Measurements from ENCODE around the gene OR1D2.
A peak's percentile ranks its signal among the peaks of the same experiment; 100 is the strongest.
"Not testable (repeated sequence)": the region's sequence is repeated elsewhere in the genome, so short reads cannot be mapped to it uniquely, and the experiment has no call there.

Gene OR1D2

GRCh38 chr17:3104322-3104721 is at the start of gene OR1D2:
OR1D2 (minus strand) TSS chr17:3104422; CDS start chr17:3092996, 11,426 bp downstream.
- H3K27me3 ChIP-seq (ENCODE audit: insufficient read depth, low read length) = no peaks in the 10 kb centered on the region
- H3K9me3 ChIP-seq (ENCODE audit: low read length) = peaks cover 4% of the 10 kb centered on the region; the same call in 1 of the 2 replicates
- no peak within 1 kb of the TSS for H3K4me2 ChIP-seq (ENCODE audit: low read length)

GRCh38 chr17:3137494-3137893 is 33.3 kb upstream of the OR1D2 start:
- H3K27me3 ChIP-seq (ENCODE audit: insufficient read depth, low read length); H3K79me2 ChIP-seq (ENCODE audit: insufficient read depth, low read length); H3F3A ChIP-seq (ENCODE audit: insufficient read depth, low read length); H3K9me2 ChIP-seq (ENCODE audit: low read depth, low read length); H3K9ac ChIP-seq (ENCODE audit: low read length); H3K9me3 ChIP-seq (ENCODE audit: low read length); H3K4me3 ChIP-seq (ENCODE audit: low read depth, low read length, poor library complexity, severe bottlenecking); H3K4me1 ChIP-seq (ENCODE audit: insufficient read depth, low read length, severe bottlenecking); H2AFZ ChIP-seq (ENCODE audit: low read length); H3K36me3 ChIP-seq (ENCODE audit: insufficient read depth, low read length); H3K27ac ChIP-seq (ENCODE audit: low read depth, low read length, poor library complexity, severe bottlenecking); H3K4me2 ChIP-seq (ENCODE audit: low read length); H4K20me1 ChIP-seq (ENCODE audit: insufficient read depth, low read length): not testable (repeated sequence)

More at GRCh38 chr17:3104322-3104721, at the start of gene OR1D2:
- Histone ChIP-seq H3K9ac (ENCODE audit: low read length) (no peak within 1 kb of the TSS), H3K27ac (ENCODE audit: low read depth, low read length, poor library complexity, severe bottlenecking) (no peak within 1 kb of the TSS), H2AFZ (ENCODE audit: low read length) (no peak within 1 kb of the TSS), H3F3A (ENCODE audit: insufficient read depth, low read length) (no peaks in the 10 kb centered on the region), H3K79me2 (ENCODE audit: insufficient read depth, low read length) (no peaks in the 10 kb centered on the region), H4K20me1 (ENCODE audit: insufficient read depth, low read length) (no peaks in the 10 kb centered on the region), H3K4me3 (ENCODE audit: low read depth, low read length, poor library complexity, severe bottlenecking) (no peak within 1 kb of the TSS), H3K9me2 (ENCODE audit: low read depth, low read length) (no peaks in the 10 kb centered on the region), H3K36me3 (ENCODE audit: insufficient read depth, low read length) (no peaks in the 10 kb centered on the region), H3K4me1 (ENCODE audit: insufficient read depth, low read length, severe bottlenecking) (no peaks in the 10 kb centered on the region)
- TF ChIP-seq CTCF (IDR thresholded peaks at IDR 0.05; ENCODE audit: low read length) (no peak), EZH2 (IDR thresholded peaks at IDR 0.05; ENCODE audit: borderline replicate concordance, low read length) (no peak)

- H3K9me3 ChIP-seq (ENCODE audit: low read length) = no peaks in the 10 kb centered on the region
- H3K9ac ChIP-seq (ENCODE audit: low read length) = no peak within 1 kb of the TSS
- no peaks in the 10 kb centered on the region for H3K9me2 ChIP-seq (ENCODE audit: low read depth, low read length)
- H3K36me3 ChIP-seq (ENCODE audit: insufficient read depth, low read length) = no peaks in the 10 kb centered on the region
- no peaks in the 10 kb centered on the region for H4K20me1 ChIP-seq (ENCODE audit: insufficient read depth, low read length)
- H3K27me3 ChIP-seq (ENCODE audit: insufficient read depth, low read length) = peaks cover 5% of the 10 kb centered on the region; the same call in 1 of the 2 replicates
- H3K4me3 ChIP-seq (ENCODE audit: low read depth, low read length, poor library complexity, severe bottlenecking) = no peak within 1 kb of the TSS
- H3K4me1 ChIP-seq (ENCODE audit: insufficient read depth, low read length, severe bottlenecking) = no peaks in the 10 kb centered on the region
- H3K4me2 ChIP-seq (ENCODE audit: low read length) = no peak within 1 kb of the TSS
- no peak within 1 kb of the TSS for H3K27ac ChIP-seq (ENCODE audit: low read depth, low read length, poor library complexity, severe bottlenecking)
- no peak within 1 kb of the TSS for H2AFZ ChIP-seq (ENCODE audit: low read length)
- no peaks in the 10 kb centered on the region for H3F3A ChIP-seq (ENCODE audit: insufficient read depth, low read length)
- TF ChIP-seq CTCF (IDR thresholded peaks at IDR 0.05; ENCODE audit: low read length) (no peak), EZH2 (IDR thresholded peaks at IDR 0.05; ENCODE audit: borderline replicate concordance, low read length) (no peak)
- H3K79me2 ChIP-seq (ENCODE audit: insufficient read depth, low read length) = no peaks in the 10 kb centered on the region
Observed at GRCh38 chr17:3127451-3127850, 23.2 kb upstream of the OR1D2 start, which contains the start of gene OR1G1. OR1G1 (minus strand) TSS chr17:3127551; CDS start chr17:3127551, 0 bp downstream.

- not testable (repeated sequence) for H3K79me2 ChIP-seq (ENCODE audit: insufficient read depth, low read length); H3K27ac ChIP-seq (ENCODE audit: low read depth, low read length, poor library complexity, severe bottlenecking); H3K4me2 ChIP-seq (ENCODE audit: low read length); H3K4me1 ChIP-seq (ENCODE audit: insufficient read depth, low read length, severe bottlenecking); H3K4me3 ChIP-seq (ENCODE audit: low read depth, low read length, poor library complexity, severe bottlenecking); H2AFZ ChIP-seq (ENCODE audit: low read length); H3K9me2 ChIP-seq (ENCODE audit: low read depth, low read length); H3K9ac ChIP-seq (ENCODE audit: low read length); H3F3A ChIP-seq (ENCODE audit: insufficient read depth, low read length); H3K36me3 ChIP-seq (ENCODE audit: insufficient read depth, low read length); H3K27me3 ChIP-seq (ENCODE audit: insufficient read depth, low read length); H4K20me1 ChIP-seq (ENCODE audit: insufficient read depth, low read length); H3K9me3 ChIP-seq (ENCODE audit: low read length)
- TF ChIP-seq CTCF (IDR thresholded peaks at IDR 0.05; ENCODE audit: low read length) = peak; percentile 32; the same call in 1 of the 2 replicates
Observed at GRCh38 chr17:3073850-3074249, 30.4 kb downstream of the OR1D2 start.

- H3K27me3 ChIP-seq (ENCODE audit: insufficient read depth, low read length) = not testable (repeated sequence)
Observed at GRCh38 chr17:3065192-3065591, 39.0 kb downstream of the OR1D2 start.

More at GRCh38 chr17:3065192-3065591, 39.0 kb downstream of the OR1D2 start:
- H3K9ac ChIP-seq (ENCODE audit: low read length); H2AFZ ChIP-seq (ENCODE audit: low read length); H3K79me2 ChIP-seq (ENCODE audit: insufficient read depth, low read length); H3F3A ChIP-seq (ENCODE audit: insufficient read depth, low read length); H3K27ac ChIP-seq (ENCODE audit: low read depth, low read length, poor library complexity, severe bottlenecking); H3K9me2 ChIP-seq (ENCODE audit: low read depth, low read length); H3K36me3 ChIP-seq (ENCODE audit: insufficient read depth, low read length); H3K4me3 ChIP-seq (ENCODE audit: low read depth, low read length, poor library complexity, severe bottlenecking); H3K9me3 ChIP-seq (ENCODE audit: low read length); H3K4me2 ChIP-seq (ENCODE audit: low read length); H4K20me1 ChIP-seq (ENCODE audit: insufficient read depth, low read length); H3K4me1 ChIP-seq (ENCODE audit: insufficient read depth, low read length, severe bottlenecking): not testable (repeated sequence)
